ENCODE results near the gene MARK2. TPM values are rescaled to one million over a fixed set of nuclear protein-coding genes. Genes with fewer than 3 reads are reported as not detected.

MARK2 gene
- total and polyA plus RNA-seq, 12 donors, result 12.6 to 42.7 (median 37.3) TPM

DNA sequence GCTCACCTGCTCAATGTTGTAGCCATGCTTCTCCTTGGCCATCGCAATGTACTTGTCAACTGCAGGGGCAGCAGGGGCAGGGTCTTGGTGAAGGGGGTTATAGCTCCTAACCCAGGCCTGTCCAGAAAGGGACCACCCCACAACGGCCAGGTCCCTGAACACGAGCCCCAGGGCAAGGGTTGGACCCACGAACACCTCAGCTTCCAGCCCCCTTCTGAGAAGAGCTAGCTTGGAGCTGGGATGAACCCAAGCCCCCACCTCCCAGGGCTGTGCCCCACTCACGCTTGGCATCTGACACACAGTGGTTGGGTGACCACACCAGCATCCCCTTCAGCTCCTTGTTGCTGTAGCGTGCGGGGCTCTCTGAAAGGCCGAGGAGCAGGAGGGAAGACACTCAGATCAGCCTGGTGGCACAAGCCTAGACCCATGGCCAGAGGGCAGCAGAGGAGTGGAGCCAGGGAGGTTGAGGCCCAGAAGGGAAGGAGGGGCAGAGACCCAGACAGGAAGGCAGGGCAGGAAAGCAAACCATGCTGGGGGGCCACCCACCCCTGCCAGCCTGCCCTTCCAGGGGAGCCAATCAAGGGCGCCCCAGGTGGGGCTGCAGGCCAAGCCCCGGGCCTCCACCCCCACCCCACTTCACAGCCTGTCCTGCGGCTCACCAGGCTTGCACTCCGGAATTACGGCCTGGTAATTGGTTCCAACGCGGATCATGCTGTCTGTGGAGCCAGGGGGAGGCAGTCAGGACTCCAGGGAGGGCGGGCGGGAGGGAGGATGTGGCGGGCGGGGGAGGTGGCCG, 76.2 kb downstream of the MARK2 start:
- Histone ChIP-seq H3K36me3 (peaks cover 0 to 7% (median 0%) of the 10 kb centered on the region in 9 donors), H3K27ac (peak overlapping the region in 3 of 10 donors; percentile 13 to 97 (median 95)), H3K27me3 (peaks cover 0 to 47% (median 0%) of the 10 kb centered on the region in 7 donors), H3K9me3 (no peaks in the 10 kb centered on the region), H3K4me1 (peaks cover 34 to 65% (median 46%) of the 10 kb centered on the region in 9 donors), H3K4me3 (peak overlapping the region in 2 of 10 donors; percentile 60 to 62)
- intact Hi-C loops (cut with DNase I), result loop anchor here in 1 of 10 donors (5.0 kb wide), 1 partner anchor 43 kb away; no protein-coding TSS in a partner anchor
- ATAC-seq (no peak), DNase-seq (no peak)
- WGBS, 2 donors, result 46 to 49% methylated on average over 20 of the region's 20 CpGs
- TF ChIP-seq, protein P1, sequence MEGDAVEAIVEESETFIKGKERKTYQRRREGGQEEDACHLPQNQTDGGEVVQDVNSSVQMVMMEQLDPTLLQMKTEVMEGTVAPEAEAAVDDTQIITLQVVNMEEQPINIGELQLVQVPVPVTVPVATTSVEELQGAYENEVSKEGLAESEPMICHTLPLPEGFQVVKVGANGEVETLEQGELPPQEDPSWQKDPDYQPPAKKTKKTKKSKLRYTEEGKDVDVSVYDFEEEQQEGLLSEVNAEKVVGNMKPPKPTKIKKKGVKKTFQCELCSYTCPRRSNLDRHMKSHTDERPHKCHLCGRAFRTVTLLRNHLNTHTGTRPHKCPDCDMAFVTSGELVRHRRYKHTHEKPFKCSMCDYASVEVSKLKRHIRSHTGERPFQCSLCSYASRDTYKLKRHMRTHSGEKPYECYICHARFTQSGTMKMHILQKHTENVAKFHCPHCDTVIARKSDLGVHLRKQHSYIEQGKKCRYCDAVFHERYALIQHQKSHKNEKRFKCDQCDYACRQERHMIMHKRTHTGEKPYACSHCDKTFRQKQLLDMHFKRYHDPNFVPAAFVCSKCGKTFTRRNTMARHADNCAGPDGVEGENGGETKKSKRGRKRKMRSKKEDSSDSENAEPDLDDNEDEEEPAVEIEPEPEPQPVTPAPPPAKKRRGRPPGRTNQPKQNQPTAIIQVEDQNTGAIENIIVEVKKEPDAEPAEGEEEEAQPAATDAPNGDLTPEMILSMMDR (IDR thresholded peaks at IDR 0.05), result no peak

GRCh38 chr11:63915961-63916836, 77.3 kb downstream of the MARK2 start:
- intact Hi-C loops (cut with DNase I), result loop anchor here in 2 of 10 donors (2.0 to 5.0 kb wide), 3 partner anchors 29 to 44 kb away; no protein-coding TSS in a partner anchor
- peak overlapping the region in 8 of 10 donors; percentile 13 to 97 (median 95) for H3K27ac ChIP-seq
- DNase-seq (peak; percentile 56 to 66), ATAC-seq (no peak)
- H3K36me3 ChIP-seq, result no peaks in the 10 kb centered on the region
- peaks cover 39 to 64% (median 54%) of the 10 kb centered on the region in 9 donors for H3K4me1 ChIP-seq
- TF ChIP-seq, protein P1 (IDR thresholded peaks at IDR 0.05), result peak; percentile 21 to 67 (median 63)
- no peaks in the 10 kb centered on the region for H3K9me3 ChIP-seq
- WGBS, 2 donors, result 3% methylated on average over 56 of the region's 56 CpGs
- H3K27me3 ChIP-seq, result peaks cover 0 to 47% (median 0%) of the 10 kb centered on the region in 7 donors
- peak overlapping the region; percentile 39 to 67 (median 60) for H3K4me3 ChIP-seq

DNA sequence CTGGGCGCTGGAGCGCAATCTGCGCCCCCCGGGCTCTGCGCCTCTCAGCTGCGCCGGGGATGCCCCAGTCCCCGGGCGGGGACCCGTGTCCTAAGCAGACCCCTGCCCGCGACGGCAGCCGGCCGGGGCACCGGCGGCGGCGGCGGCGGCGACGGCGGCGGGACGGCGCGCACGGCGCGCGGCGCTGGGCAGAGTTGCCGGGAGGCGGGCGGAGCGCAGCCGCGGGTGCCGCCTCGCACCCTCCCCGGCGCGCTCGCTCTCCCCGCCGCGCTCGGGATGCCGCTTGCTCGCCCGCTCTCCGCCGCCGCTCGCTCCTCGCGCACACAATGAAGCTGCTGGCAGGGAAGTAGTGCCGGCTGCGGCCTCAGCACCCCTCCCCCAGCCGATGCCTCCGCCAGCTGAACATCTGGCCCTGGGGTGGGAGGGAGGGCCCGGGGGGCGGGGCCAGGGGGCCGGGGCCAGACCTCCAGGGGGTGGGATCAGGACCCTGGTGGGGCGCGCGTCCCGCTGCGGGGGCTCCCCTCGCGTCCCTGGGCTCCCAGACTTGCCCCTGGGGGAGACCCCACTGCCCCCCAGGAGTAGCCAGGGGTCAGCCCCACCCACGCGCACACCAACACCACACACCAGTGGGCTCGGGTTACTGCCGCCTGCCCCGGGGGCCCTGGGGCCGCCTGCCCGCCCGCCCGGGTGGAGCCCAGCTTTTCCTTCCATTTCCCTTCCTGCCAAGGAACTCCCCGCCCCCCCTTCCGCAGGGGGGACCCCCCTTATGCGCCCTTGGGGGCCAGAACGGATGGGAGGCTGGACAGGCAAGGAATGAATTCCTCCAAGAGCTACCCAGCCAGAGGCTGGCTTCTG, 78.2 kb downstream of the MARK2 start, which contains the start of gene RCOR2:
TSS of gene RCOR2 (minus strand) at position 328 of the 855 bp plus-strand sequence. CDS start 708 bp downstream, outside the sequence.
- no peaks in the 10 kb centered on the region for H3K9me3 ChIP-seq
- ATAC-seq (peak; percentile 24 to 50 (median 38)), DNase-seq (peak; percentile 83 to 86)
- H3K4me1 ChIP-seq, result peaks cover 39 to 61% (median 54%) of the 10 kb centered on the region in 9 donors
- peak within 1 kb of the TSS; percentile 39 to 67 (median 60) for H3K4me3 ChIP-seq
- peak within 1 kb of the TSS; percentile 83 to 97 (median 94) for H3K27ac ChIP-seq
- intact Hi-C loops (cut with DNase I), result loop anchor here in 2 of 10 donors (2.0 to 5.0 kb wide), 3 partner anchors 28 to 45 kb away; no protein-coding TSS in a partner anchor
- 0 to 1% methylated on average over 47 to 83 of the region's 85 CpGs for WGBS, 2 donors
- H3K27me3 ChIP-seq, result peaks cover 0 to 47% (median 0%) of the 10 kb centered on the region in 7 donors
- H3K36me3 ChIP-seq, result no peaks in the 10 kb centered on the region
- TF ChIP-seq, protein P1 (IDR thresholded peaks at IDR 0.05), result no peak

All from heart right ventricle (tissue), 16 donors.